Measurements from ENCODE around the gene MBD3L4.
A peak's percentile ranks its signal among the peaks of the same experiment; 100 is the strongest.
"Not testable (repeated sequence)": the region's sequence is repeated elsewhere in the genome, so short reads cannot be mapped to it uniquely, and the experiment has no call there.

MBD3L4 gene

GRCh38 chr19:7049021-7049420 is 9.0 kb upstream of the MBD3L4 start, which contains the start of gene MBD3L2:
TSS of gene MBD3L2 (plus strand) at chr19:7049321. CDS start at chr19:7049374, 53 bp downstream.
- not testable (repeated sequence) for DNase-seq (ENCODE audit: low read depth)

- DNase-seq (ENCODE audit: low read depth) = not testable (repeated sequence)
These were observed 1.6 kb upstream of the MBD3L4 start for GRCh38 chr19:7041563-7041962.

DNA sequence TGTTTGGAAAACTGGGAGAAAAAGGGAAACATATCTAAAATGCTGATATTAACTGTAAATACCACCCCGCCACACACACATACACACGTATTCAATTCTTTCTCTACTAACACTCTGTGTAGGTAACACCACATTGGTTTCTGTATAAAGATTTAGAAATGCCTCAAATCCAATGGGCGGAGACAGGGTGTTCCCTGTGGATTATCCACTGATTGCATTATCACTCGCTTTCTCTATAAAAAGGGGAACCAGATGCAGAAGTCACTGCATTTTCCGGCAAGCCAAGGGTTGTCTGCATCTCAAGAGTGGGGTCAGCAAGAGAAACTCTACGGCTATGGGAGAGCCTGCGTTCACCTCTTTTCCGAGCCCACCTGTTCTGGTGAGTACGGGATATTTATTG is 9.7 kb downstream of the MBD3L4 start, which contains the start of gene MBD3L5:
Gene MBD3L5, plus strand, starts transcription at position 301 of the 400 bp plus-strand sequence. Its CDS starts 34 bp downstream, at position 335.
- DNase-seq (ENCODE audit: low read depth) = not testable (repeated sequence)

- DNase-seq (ENCODE audit: low read depth) = not testable (repeated sequence)
These were observed 11.2 kb downstream of the MBD3L4 start for GRCh38 chr19:7028790-7029189.

DNA sequence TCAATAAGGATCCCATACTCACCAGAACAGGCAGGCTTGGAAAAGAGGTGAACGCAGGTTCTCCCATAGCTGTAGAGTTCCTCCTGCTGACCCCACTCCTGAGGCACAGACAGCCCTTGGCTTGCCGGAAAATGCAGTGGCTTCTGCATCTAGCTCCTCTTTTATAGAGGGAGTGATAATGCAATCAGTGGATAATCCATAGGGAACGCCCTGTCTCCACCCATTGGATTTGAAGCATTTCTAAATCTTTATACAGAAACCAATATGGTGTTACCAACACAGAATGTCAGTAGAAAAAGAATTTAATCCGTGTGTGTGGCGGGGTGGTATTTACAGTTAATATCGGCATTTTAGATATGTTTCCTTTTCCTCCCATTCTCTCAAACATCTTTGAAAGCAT is 18.6 kb downstream of the MBD3L4 start, which contains the start of gene MBD3L2B:
Gene MBD3L2B, minus strand, starts transcription at position 101 of the 400 bp plus-strand sequence. Its CDS starts 34 bp downstream, at position 67.
- DNase-seq (ENCODE audit: low read depth) = not testable (repeated sequence)

DNA sequence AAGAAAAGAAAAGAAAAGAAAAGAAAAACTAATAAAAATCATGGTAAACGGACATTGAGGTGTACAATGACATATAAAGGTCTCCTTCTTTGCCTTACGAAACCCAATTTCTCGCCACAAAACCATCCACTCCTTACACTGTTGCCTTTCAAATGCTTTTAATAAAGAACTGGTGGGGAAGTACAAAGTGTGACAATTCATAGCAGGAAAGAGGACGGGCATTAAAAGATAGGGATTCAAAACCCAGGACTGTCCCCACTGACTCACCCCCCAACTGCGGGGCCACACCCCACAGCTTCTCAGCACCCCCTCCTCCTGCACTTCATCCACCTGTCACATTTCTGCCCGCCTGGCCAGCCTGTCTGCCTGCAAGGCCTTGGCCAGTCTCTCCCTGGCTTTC is 21.2 kb downstream of the MBD3L4 start:
- no peak for DNase-seq (ENCODE audit: low read depth)

- DNase-seq (ENCODE audit: low read depth) = peak; percentile 71
These were observed 26.3 kb downstream of the MBD3L4 start for GRCh38 chr19:7013678-7014077.

DNA sequence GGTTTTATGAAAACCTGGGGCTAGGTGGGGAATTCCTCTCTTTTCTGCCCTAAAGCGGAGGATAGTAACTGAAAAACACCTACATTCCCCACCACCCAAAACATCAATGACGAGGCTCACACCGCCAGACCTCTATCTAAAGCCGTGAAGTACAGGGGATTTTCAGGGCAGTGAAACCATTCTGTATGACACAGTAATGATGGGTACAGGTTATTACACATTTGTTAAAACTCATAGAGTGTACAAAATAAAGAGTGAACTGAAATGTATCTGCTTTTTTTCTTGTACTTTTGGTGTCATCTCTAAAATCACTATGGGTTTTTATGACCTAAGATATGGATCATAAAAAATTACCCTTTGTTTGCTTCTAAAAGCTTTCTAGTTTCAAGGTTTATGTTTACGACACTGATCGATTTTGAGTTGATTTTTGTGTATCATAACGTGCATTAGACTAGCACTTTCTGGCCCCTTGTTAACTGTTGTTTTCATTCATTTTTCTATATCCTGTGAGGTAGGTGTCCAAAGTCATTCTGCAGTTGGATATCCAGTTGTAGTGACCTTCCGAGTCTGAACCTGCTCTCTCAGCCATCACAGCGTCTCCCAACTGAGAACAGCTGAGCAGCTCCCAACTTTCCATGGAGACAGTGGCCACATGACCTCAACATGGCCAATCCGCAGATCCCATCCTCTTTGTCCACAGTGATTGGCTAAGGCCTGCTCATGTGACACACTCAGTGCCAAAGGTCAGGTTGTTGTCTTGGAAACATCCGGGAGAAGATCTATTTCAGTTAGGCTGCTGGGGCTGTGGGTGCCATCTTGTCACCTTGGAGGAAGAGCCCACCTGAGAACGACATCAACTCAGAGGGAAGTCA is 29.0 kb downstream of the MBD3L4 start:
- DNase-seq (ENCODE audit: low read depth) = no peak

DNA sequence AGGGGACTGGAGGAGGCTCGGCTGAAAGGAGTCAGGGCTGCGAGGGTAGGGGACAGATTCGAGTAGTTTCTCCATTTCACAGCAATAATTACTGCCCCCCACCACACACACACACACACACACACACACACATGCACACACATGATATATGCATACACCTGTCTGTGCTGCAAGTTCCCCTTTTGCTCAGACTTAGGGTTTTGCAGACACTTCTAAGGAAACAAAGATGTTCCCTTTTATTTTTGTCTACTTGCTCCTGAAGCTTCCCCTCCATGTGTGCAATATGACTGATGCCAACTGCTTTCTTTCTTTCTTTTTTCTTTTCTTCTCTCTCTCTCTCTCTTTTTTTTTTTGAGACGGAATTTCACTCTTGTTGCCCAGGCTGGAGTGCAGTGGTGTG is 32.1 kb downstream of the MBD3L4 start:
- no peak for DNase-seq (ENCODE audit: low read depth)

DNA sequence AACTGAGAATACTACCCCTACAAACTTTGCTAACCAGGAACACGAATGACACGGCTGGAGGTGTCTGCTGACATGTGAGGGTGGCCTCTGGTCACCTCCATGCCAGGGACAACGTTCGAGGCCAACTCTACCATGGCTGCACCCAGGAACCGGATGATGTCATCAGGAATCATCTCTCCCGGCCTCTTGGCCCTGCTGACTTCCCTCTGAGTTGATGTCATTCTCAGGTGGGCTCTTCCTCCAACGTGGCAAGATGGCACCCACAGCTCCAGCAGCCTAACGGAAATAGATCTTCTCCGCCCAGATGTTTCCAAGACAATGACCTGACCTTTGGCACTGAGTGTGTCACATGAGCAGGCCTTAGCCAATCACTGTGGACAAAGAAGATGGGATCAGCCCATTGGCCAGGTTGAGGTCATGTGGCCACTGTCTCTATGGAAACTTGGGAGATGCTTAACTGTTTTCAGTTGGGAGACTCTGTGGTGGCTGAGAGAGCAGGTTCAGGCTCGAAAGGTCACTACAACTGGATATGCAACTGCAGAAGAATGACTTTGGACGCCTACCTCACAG is 33.8 kb downstream of the MBD3L4 start:
- no peak for DNase-seq (ENCODE audit: low read depth)

- DNase-seq (ENCODE audit: low read depth) = no peak
These were observed 35.6 kb downstream of the MBD3L4 start for GRCh38 chr19:7004313-7004931.

DNA sequence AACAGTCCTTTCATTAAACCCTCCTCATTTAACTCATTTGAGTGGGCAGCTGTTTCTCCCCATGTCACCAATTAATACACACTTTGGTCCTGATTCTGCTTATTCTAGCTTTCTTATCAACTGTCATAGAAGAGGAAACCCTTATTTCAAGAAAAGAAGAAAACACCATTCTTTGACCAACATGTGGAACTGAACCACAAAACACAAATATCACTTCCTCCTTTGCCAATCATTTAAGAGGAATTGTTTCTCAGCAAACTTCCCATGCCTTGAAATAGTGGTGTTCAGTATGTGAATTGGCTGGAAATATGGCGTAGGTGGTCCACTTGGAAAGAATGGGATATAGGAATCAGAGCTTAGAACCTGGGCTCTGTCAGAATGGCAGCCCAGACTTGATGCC is 39.2 kb downstream of the MBD3L4 start:
- DNase-seq (ENCODE audit: low read depth) = no peak

- DNase-seq (ENCODE audit: low read depth) = no peak
These were observed 39.6 kb downstream of the MBD3L4 start for GRCh38 chr19:7000333-7000732.

DNA sequence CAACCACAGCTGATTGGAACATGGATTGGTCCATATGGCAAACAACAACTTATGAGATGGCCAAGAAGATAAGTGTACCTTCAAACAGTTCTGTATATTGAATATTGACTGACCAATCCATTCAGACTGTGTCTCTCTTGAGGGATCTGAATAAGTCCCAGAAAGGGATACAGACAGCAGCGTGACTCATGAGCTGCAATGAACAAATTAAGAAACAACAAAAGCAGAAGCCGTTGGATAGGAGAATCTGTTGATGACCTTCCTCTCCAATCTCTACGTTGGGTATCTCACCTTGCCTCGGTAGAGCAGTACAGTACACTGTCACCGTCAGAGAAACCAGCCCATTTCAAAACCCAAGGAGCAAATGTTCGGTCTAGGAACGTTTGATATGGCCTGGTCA is 40.0 kb downstream of the MBD3L4 start:
- DNase-seq (ENCODE audit: low read depth) = no peak

DNA sequence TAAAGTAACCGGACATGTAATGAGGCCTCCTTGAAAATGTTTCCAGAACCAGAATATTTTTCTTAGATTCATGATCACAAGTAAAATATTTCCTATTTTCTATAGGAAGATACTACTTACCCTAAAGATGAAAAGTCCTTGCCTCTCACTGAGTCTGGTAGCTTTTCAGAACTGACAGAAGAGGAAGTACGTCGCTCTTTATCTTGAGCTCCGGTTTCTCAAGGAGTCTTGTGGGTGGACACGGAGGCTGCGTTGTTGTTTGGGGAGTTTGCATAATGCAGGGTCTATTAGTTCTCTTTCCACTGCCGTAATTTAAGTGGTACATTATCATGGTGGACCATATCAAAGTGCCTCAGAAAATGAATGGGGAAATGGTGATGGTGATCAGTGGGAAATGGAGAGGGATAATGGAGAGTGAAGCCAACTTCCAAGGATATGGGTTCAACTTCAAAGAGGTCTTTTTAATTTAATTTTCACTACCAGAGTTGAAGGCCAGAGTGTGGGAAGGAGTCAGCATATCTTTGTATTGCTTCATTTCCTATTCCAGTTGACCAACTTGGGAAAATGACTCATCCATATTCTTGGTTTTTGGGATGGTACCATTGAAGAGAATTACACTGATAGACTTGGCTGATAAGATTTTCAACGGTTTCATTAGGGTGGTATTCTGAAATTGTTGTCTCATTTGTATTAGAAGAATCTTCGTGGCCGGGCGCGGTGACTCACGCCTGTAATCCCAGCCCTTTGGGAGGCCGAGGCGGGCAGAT is 42.1 kb downstream of the MBD3L4 start:
- DNase-seq (ENCODE audit: low read depth) = peak; percentile 53

DNA sequence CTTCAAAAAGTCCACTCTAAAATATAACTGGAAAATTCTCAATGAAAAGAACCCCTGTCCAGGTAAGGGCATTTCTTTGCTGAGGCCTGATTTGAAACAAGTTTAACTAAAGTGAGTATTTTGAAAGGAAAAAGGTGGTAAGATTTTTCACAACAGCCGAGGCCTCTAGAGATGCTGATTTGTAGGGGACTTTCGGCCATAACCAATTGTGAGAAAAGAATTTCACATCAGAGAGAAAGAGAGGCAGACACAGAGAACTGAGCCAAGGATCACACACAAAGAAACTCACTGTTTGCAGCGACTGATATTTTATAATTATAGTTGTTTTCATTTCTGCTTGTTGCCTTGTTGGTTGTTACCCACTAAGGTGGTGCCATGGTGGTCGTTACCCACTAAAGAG is 43.2 kb downstream of the MBD3L4 start:
- no peak for DNase-seq (ENCODE audit: low read depth)

DNA sequence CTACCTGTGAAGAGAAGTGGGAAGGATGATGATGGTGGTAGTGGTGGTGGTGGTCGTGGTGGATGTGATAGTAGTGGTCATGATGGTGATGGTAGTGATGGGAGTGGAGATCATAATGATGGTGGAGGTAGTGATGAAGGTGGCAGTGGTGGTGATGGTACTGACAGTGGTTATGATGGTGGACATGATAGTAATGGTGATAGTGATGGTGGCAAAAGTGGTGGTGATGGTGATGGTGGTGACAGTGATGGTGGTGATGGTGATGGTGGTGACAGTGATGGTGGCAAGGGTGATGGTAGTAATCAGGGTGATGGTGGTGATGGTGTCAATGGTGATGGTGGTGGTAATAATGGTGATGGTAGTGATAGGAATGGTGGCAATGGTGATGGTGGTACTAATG is 44.9 kb downstream of the MBD3L4 start:
- DNase-seq (ENCODE audit: low read depth) = no peak

DNA sequence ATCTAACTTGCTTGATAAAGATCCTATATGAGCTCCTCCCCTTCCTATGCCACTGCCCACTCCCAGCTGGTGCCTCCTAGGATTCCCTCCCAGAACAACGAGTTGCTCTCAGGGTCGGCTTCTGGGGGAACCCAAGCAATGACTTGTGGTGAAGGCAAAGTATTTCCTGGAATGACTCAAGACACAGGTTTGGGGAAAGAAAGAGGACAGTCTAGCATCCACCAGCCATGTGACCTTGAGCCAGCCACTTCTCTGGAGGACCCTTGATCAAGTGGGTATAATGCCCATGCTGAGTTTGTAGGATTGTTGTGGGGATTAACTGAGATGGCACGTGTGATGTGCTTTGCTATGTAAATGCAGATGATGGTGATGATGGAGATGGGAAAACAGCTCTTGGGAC is 51.7 kb downstream of the MBD3L4 start:
- no peak for DNase-seq (ENCODE audit: low read depth)

- DNase-seq (ENCODE audit: low read depth) = no peak
These were observed 52.1 kb downstream of the MBD3L4 start for GRCh38 chr19:6987850-6988249.
